Activated CD8-positive, alpha-beta T cell treated with anti-CD3 and anti-CD28 coated beads, Interleukin-2, amount 10 ng/mL, durations not matched to agents 7 days and 5 days (primary cell): Measurements from ENCODE around the gene FILIP1. TPM values are rescaled to one million over a fixed set of nuclear protein-coding genes. Genes with fewer than 3 reads are reported as not detected.

Source experiments
- ATAC-seq: fragments of 150-1000 bp; cut with Tn5 transposase; one replicate; pipeline ENCODE4 v1.10.0; 2021; ENCODE audit warnings: moderate library complexity
- CTCF ChIA-PET: fragments of 350-600 bp; sonication (Branson Sonifier 250); formaldehyde crosslinking; loops from one replicate; lab custom pipeline; 2021; ENCODE audit warnings: antibody characterized with exemption; lab: Charles Lee
- POLR2A ChIA-PET: fragments of 350-600 bp; sonication (Branson Sonifier 250); formaldehyde crosslinking; loops from one replicate; lab custom pipeline; 2021; ENCODE audit warnings: antibody characterized with exemption; lab: Charles Lee
- DNase-seq: peaks from one replicate; pipeline ENCODE4 v3.0.0-alpha.2; 2020
- H3K27ac Mint-ChIP-seq: one replicate; pipeline ENCODE4 v1.8.0; 2021; ENCODE audit warnings: mild to moderate bottlenecking, mixed read lengths
- H3K27me3 Mint-ChIP-seq: one replicate; pipeline ENCODE4 v1.8.0; 2021; ENCODE audit warnings: low read depth, mixed read lengths
- H3K36me3 Mint-ChIP-seq: one replicate; pipeline ENCODE4 v1.8.0; 2021; ENCODE audit warnings: low read depth, mixed read lengths
- H3K4me1 Mint-ChIP-seq: one replicate; pipeline ENCODE4 v1.8.0; 2021; ENCODE audit warnings: low read depth, mixed read lengths
- H3K4me3 Mint-ChIP-seq: one replicate; pipeline ENCODE4 v1.8.0; 2021; ENCODE audit warnings: mild to moderate bottlenecking, mixed read lengths
- H3K9me3 Mint-ChIP-seq: one replicate; pipeline ENCODE4 v1.8.0; 2022; ENCODE audit warnings: mixed read lengths; ENCODE audit not compliant: insufficient read depth
- total RNA-seq, 2 experiments: library from RNA; stranded (reverse); gene quantifications; one replicate each; pipeline ENCODE4 v1.2.3, GENCODE V29; 2021

The FILIP1 gene
- total RNA-seq, 2 experiments from 2014 or later = not detected

DNA sequence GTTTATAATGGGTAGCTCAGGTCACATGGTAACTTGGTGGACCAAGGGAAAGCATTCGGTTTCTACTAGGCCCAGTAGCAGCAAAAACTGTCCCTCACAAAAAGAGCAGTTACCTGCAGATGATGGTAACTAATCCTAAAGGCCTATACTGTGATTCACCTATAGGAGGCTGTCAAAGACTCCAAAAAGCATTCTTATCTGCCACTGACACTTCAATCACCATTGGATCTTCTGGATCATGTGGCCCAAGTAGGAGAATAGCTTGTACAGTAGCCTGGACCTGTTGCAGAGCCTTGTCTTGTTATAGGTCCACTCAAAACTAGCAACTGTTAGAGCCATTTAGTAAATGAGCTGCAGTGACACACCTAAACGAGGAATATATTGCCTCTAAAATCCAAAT lies 23.2 kb upstream of the FILIP1 start:
- ChIA-PET CTCF (no interaction called here), POLR2A (no interaction called here)

DNA sequence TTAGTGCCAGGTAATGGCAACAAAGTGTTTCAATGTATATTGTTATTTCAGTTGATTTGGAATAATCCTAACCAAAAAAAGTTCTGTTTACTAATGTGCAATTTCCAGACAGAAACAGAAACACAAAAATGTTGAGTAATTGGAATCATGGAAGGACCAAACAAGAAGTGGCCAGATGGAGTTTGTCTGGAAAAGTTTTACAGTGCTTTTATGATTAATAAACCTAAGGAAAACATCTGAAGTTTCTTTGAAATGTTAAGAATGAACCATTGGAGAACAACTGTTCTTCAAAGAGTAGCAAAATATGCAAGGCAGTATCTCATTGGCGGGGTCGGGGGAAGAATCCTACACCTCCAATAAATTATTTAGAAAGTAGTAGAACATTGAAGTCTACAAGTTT lies 19.0 kb upstream of the FILIP1 start:
- Mint-ChIP-seq H3K27ac (no peak overlapping the region), H3K4me1 (no peaks in the 10 kb centered on the region), H3K9me3 (no peaks in the 10 kb centered on the region), H3K36me3 (no peaks in the 10 kb centered on the region), H3K4me3 (no peak overlapping the region), H3K27me3 (peaks cover 3% of the 10 kb centered on the region)
- no peak for ATAC-seq
- DNase-seq = no peak
- ChIA-PET CTCF (interaction anchor here (2.1 kb wide), 1 partner anchor 302 kb away, joined by 4 read pairs; no protein-coding TSS in a partner anchor), POLR2A (no interaction called here)

More for the DNA sequence above, 23.2 kb upstream of the FILIP1 start:
- DNase-seq (no peak), ATAC-seq (no peak)
- no peaks in the 10 kb centered on the region for H3K9me3 Mint-ChIP-seq
- H3K4me3 Mint-ChIP-seq = no peak overlapping the region
- peaks cover 3% of the 10 kb centered on the region for H3K27me3 Mint-ChIP-seq
- H3K36me3 Mint-ChIP-seq = no peaks in the 10 kb centered on the region
- no peak overlapping the region for H3K27ac Mint-ChIP-seq
- no peaks in the 10 kb centered on the region for H3K4me1 Mint-ChIP-seq

DNA sequence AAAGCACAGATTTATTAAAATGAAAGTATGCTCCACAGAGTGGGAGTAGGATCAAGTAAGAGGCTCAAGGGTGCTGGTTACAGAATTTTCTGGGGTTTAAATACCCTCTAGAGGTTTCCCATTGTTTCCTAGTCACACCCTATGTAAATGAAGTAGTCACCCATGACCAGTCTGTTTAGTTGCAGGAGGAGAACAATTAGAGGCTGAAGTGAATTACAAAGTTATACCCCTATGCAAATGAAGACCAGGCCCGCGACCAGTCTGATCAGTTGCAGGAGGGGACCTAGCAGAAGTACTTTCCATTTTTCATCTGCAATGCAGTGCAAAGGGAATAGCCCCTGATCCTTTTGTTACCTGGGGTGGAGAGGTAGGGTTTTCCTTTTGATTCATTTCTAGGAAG lies 11.8 kb upstream of the FILIP1 start:
- ATAC-seq = no peak
- CTCF ChIA-PET = interaction anchor here (1.5 kb wide), 1 partner anchor 293 kb away, joined by 4 read pairs; no protein-coding TSS in a partner anchor
- no peaks in the 10 kb centered on the region for H3K36me3 Mint-ChIP-seq

DNA sequence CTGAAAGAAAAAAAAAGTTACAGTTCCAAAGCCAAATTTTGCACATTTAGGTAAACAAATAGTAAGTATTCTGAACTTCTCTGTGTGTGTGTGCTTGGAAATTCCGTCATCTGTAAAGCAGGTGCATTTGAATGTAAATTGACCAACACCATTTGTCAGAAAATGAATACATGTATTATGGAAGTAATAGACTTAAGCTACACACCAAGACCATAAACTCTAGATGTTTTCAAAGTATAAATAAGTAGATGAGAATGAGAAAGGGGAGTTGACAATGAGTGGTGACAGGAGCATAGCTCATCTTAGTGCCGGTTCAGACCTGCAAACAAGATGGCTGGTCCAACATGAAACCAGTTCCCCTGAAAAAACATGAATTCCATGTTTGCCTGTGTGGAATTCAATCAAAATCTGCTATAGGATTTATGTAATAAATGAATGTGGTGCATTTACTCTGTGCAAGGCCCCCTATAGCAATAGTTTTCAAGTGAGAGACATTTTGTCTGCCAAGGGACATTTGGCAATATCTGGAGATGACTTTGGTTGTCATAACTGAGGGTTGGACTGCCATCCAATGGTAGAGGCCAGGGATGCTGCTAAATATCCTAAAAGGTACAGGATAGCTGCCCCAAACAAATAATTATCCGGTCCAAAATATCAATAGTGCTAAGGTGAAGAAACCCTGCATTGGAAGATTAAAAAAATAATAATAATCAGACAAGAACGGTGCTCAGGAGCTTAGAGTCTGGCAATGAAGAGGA lies 11.0 kb upstream of the FILIP1 start:
- H3K4me1 Mint-ChIP-seq = no peaks in the 10 kb centered on the region
- no peak overlapping the region for H3K27ac Mint-ChIP-seq
- H3K27me3 Mint-ChIP-seq = peaks cover 3% of the 10 kb centered on the region
- ChIA-PET CTCF (interaction anchor here (1.5 kb wide), 1 partner anchor 293 kb away, joined by 4 read pairs; no protein-coding TSS in a partner anchor), POLR2A (no interaction called here)
- no peak overlapping the region for H3K4me3 Mint-ChIP-seq
- DNase-seq (no peak), ATAC-seq (no peak)
- no peaks in the 10 kb centered on the region for H3K9me3 Mint-ChIP-seq
- no peaks in the 10 kb centered on the region for H3K36me3 Mint-ChIP-seq

More for the DNA sequence above, 11.8 kb upstream of the FILIP1 start:
- Mint-ChIP-seq H3K9me3 (no peaks in the 10 kb centered on the region), H3K4me3 (no peak overlapping the region), H3K4me1 (no peaks in the 10 kb centered on the region), H3K27ac (no peak overlapping the region), H3K27me3 (no peaks in the 10 kb centered on the region)
- DNase-seq = no peak
- POLR2A ChIA-PET = no interaction called here

DNA sequence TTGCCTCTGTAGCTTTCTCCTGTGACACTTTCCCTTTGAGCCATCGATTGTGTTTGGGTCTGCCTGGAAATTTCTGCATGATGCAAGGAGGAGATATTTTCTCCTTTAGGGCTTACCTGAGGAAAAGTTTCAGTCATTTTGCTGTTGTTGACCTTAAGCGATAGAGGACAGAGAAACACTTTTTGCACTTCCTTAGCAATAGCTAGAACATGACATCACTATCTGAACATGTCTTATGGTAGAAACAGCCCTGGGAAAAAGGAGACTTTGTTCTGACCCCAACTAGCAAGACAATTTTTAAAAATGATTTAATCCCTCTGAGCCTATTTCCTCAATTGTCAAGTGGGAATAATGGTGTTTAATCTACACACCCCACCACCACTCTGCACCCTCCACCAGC lies 9.7 kb upstream of the FILIP1 start:
- H3K9me3 Mint-ChIP-seq = no peaks in the 10 kb centered on the region
- no peak for ATAC-seq
- ChIA-PET CTCF (no interaction called here), POLR2A (no interaction called here)
- H3K27me3 Mint-ChIP-seq = peaks cover 8% of the 10 kb centered on the region
- DNase-seq = no peak
- no peak overlapping the region for H3K27ac Mint-ChIP-seq
- H3K36me3 Mint-ChIP-seq = no peaks in the 10 kb centered on the region
- no peaks in the 10 kb centered on the region for H3K4me1 Mint-ChIP-seq
- H3K4me3 Mint-ChIP-seq = no peak overlapping the region

DNA sequence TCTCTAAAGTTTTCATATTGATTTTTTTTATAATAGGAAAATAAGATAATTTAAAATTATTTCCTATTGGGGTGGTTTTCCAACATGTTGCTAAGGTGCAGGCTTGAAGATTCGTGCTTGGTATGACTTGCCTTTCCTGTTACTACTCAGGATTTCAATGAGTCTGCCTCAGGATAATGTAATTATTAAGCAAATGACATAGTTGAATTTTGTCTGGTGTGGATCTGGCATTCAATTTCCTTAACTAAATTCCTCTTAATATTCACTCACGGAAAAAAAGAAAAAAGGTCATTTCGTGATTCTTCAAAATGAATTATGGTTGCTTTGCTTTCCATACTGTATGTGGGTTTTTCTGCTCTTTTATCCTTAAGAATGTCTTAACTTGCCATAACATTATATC lies 9.3 kb upstream of the FILIP1 start:
- ChIA-PET CTCF (no interaction called here), POLR2A (no interaction called here)
- no peak overlapping the region for H3K4me3 Mint-ChIP-seq
- no peaks in the 10 kb centered on the region for H3K36me3 Mint-ChIP-seq
- H3K4me1 Mint-ChIP-seq = no peaks in the 10 kb centered on the region
- ATAC-seq = no peak
- DNase-seq = no peak
- H3K27me3 Mint-ChIP-seq = peaks cover 9% of the 10 kb centered on the region
- H3K27ac Mint-ChIP-seq = no peak overlapping the region
- H3K9me3 Mint-ChIP-seq = no peaks in the 10 kb centered on the region

DNA sequence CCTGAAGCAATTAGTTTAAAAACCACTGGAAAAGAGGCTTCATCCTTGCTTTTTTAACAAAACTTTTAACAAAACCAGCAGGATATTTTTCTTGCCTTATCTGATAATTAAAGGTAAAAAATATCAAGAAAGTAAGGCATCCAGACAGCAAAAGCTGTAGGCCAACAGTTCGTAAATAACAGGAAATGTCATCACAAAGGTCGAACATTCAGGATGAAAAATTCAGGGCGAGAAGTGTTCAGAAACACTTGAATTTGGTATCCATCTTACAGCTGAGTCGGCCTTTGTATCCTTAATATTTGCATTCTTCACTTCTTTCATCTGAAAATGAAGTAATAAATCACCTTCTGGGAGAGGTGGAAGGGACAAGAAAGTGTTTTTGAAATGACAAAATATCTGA lies 8.2 kb upstream of the FILIP1 start:
- Mint-ChIP-seq H3K9me3 (no peaks in the 10 kb centered on the region), H3K27me3 (peaks cover 10% of the 10 kb centered on the region), H3K27ac (no peak overlapping the region), H3K4me3 (no peak overlapping the region), H3K4me1 (no peaks in the 10 kb centered on the region), H3K36me3 (no peaks in the 10 kb centered on the region)
- ChIA-PET CTCF (no interaction called here), POLR2A (no interaction called here)
- ATAC-seq (no peak), DNase-seq (no peak)

DNA sequence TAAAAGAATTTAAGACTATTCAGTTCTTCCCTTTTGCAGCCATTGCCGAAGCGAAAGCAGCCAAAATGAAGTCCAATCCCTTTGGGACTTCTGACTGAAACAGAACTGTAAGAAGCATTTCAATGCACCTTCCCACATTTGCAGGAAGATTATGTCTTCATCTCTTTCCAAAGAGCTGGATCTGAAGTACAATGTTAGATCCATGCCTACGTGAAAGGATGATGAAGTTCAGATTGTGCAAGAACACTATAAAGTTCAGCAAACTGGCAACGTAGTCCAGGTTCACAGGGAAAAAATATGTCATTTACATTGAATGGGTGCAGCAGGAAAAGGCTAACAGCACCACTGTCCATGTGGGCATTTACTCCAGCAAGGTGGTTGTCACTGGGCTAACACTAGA lies 6.0 kb upstream of the FILIP1 start:
- DNase-seq = no peak

DNA sequence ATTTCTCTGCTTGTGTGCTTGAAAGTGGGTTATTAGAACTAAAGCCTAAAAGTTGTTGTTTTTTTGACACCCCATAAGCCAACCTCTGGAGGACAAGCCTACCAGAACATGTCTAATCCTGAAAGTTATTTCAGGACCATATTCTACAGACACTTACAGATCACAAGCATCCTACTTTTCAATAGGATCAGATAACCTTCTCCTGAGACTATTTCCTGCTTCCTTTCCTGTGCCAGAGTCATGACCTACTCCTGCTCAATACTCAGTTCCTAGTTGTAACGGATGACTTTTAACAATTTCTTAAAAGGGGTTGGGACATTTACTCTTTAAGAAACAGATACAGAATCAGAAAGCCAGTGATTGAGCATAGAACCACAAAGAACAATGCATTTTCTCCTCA lies 5.3 kb upstream of the FILIP1 start:
- peaks cover 22% of the 10 kb centered on the region for H3K27me3 Mint-ChIP-seq
- no peaks in the 10 kb centered on the region for H3K9me3 Mint-ChIP-seq
- no peak for DNase-seq
- ChIA-PET POLR2A (no interaction called here), CTCF (no interaction called here)
- no peaks in the 10 kb centered on the region for H3K36me3 Mint-ChIP-seq
- H3K4me1 Mint-ChIP-seq = peaks cover 9% of the 10 kb centered on the region
- no peak overlapping the region for H3K4me3 Mint-ChIP-seq
- ATAC-seq = no peak
- H3K27ac Mint-ChIP-seq = no peak overlapping the region

More for the DNA sequence above, 6.0 kb upstream of the FILIP1 start:
- ChIA-PET CTCF (no interaction called here), POLR2A (no interaction called here)
- ATAC-seq = no peak
- Mint-ChIP-seq H3K36me3 (no peaks in the 10 kb centered on the region), H3K27ac (no peak overlapping the region), H3K4me3 (no peak overlapping the region), H3K4me1 (peaks cover 9% of the 10 kb centered on the region), H3K9me3 (no peaks in the 10 kb centered on the region), H3K27me3 (peaks cover 16% of the 10 kb centered on the region)

DNA sequence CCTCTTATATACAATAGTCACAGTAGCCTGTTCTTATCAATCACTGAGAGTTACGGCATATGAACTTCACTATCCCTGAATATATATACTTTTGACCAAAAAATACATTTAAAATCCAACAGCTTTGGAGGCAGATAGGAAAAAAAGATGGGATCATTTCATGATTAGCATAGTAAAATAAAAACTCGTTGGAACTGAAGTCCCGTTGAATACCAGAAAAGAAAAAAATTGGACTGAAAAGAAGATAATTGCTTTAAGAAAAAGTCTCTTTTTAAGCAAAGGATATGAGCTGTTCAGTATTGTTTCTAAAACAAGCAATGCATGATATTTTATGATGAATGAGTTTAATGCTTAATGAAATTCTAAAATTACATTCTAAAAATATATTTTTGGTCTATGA lies 4.4 kb upstream of the FILIP1 start:
- DNase-seq (no peak), ATAC-seq (no peak)
- Mint-ChIP-seq H3K36me3 (no peaks in the 10 kb centered on the region), H3K27me3 (peaks cover 31% of the 10 kb centered on the region), H3K4me1 (peaks cover 9% of the 10 kb centered on the region), H3K9me3 (no peaks in the 10 kb centered on the region), H3K27ac (no peak overlapping the region), H3K4me3 (no peak overlapping the region)
- POLR2A ChIA-PET = no interaction called here
- CTCF ChIA-PET = no interaction called here

DNA sequence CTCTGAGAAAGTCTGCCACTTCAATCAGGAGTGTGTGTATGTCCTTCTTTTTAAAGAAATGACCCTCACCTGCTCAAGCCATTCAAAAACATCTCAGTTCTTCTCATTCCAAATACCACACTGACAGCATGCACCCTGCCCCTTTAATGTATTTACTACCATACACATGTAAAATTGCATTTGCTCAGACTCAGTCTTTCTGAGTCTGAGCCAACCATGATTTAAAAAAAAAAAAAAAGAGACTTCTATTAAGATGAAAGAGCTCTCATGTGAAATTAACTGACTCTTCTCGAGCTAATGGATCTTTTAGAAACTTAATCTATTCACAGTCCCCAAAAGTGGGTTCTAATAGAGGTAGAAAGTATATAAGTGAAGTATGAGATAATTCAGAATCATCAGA lies 1.4 kb upstream of the FILIP1 start:
- CTCF ChIA-PET = interaction anchor here (1.5 kb wide), 1 partner anchor 286 kb away, joined by 4 read pairs; no protein-coding TSS in a partner anchor
- Mint-ChIP-seq H3K27ac (no peak overlapping the region), H3K27me3 (peaks cover 47% of the 10 kb centered on the region), H3K4me3 (no peak overlapping the region), H3K9me3 (no peaks in the 10 kb centered on the region), H3K36me3 (no peaks in the 10 kb centered on the region), H3K4me1 (peaks cover 9% of the 10 kb centered on the region)
- POLR2A ChIA-PET = no interaction called here
- DNase-seq (no peak), ATAC-seq (no peak)

DNA sequence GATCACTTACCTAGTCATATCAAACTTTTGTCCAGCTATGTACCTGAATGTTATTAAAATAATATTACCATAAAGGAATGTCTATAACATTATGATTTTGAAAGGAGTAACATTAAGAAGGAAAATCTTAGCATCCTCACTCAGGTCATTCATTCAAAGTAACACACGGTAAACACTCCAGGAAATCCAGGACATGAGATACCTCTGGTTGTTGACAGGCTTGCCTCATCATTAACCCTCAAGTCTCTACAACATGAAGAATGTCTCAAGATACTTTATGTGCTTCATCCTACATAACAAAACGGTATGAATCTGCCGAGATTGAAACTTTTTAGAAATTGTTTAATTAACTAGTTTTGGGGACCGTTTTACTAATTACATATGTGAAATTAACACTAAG lies 690 bp upstream of the FILIP1 start:
- no peak for DNase-seq
- ChIA-PET POLR2A (no interaction called here), CTCF (interaction anchor here (1.2 kb wide), 1 partner anchor 69 kb away, joined by 4 read pairs; no protein-coding TSS in a partner anchor)
- Mint-ChIP-seq H3K9me3 (no peaks in the 10 kb centered on the region), H3K4me3 (no peak overlapping the region), H3K4me1 (peaks cover 9% of the 10 kb centered on the region), H3K27ac (no peak overlapping the region), H3K27me3 (peaks cover 43% of the 10 kb centered on the region), H3K36me3 (no peaks in the 10 kb centered on the region)
- ATAC-seq = no peak
